GM23248 (cell line): ENCODE measurements around the gene GDPD5.

Experiments
- EZH2 ChIP-seq: fragments of 200-600 bp; sonication (generic); IDR thresholded peaks from 2 replicates; pipeline ENCODE4 v1.6.1; 2018; ENCODE audit warnings: antibody characterized with exemption, mild to moderate bottlenecking; ENCODE audit not compliant: insufficient read depth, poor library complexity, severe bottlenecking
- EZH2phosphoT487 ChIP-seq: fragments of 200-600 bp; sonication (generic); IDR thresholded peaks from 2 replicates; pipeline ENCODE4 v1.6.1; 2018; ENCODE audit warnings: antibody characterized with exemption, moderate library complexity, mild to moderate bottlenecking, low read depth; ENCODE audit not compliant: insufficient read depth

DNA sequence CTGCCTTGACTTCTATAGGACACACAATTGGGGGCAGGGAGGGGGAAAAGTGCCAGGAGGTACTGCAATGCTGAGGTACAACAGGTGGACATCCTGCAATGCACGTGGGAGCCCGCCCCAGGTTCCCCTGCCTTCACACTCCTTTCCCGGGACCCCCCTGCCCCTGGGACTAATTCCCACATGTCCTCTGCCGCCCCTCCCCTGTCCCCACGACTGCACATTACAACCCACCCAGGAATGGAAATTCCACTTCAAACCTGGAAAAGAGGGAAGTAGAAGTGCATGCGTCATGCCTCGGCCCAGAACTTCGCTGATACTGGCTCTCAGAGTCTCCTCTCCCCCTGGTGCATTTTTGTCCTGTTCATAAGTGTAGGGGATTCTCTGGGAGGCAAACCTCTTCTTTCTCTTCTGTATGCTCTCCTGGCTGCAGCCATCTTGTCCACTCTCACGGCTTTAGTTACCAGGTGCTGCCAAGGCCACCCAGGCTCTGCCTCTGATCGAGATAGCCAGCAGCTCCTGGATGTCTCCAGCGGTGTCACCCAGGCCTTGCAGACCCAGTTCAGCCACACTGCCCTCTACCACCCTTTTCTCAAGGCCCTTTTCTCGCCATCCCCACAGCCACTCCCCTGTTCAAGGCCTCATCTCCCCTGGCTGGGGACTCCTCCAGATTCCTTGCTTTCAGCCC lies 43.7 kb downstream of the GDPD5 start:
- TF ChIP-seq EZH2 = no peak
- no peak for TF ChIP-seq EZH2phosphoT487
